HS-27A (cell line): ENCODE data around the gene AGPAT3.

Experiments used
- DNase-seq: peaks from one replicate; pipeline ENCODE4 v3.0.0-alpha.2; 2012; ENCODE audit warnings: low read depth, missing footprints

Gene AGPAT3

GRCh38 chr21:43937891-43938309, 72.9 kb downstream of the AGPAT3 start:
- no peak for DNase-seq

- no peak for DNase-seq
These were observed 73.9 kb downstream of the AGPAT3 start for GRCh38 chr21:43938751-43939442.

- DNase-seq = no peak
These were observed 74.7 kb downstream of the AGPAT3 start for GRCh38 chr21:43939443-43940328.

GRCh38 chr21:43940329-43941050, 75.5 kb downstream of the AGPAT3 start:
- DNase-seq = no peak

GRCh38 chr21:43942201-43942600, 77.2 kb downstream of the AGPAT3 start:
- no peak for DNase-seq

- no peak for DNase-seq
These were observed 77.6 kb downstream of the AGPAT3 start for GRCh38 chr21:43942621-43943020.

- DNase-seq = no peak
These were observed 78.6 kb downstream of the AGPAT3 start for GRCh38 chr21:43943512-43944077.

- DNase-seq = no peak
These were observed 79.1 kb downstream of the AGPAT3 start for GRCh38 chr21:43944078-43944633.

GRCh38 chr21:43944757-43945156, 79.7 kb downstream of the AGPAT3 start:
- no peak for DNase-seq

GRCh38 chr21:43948740-43949498, 83.9 kb downstream of the AGPAT3 start:
- DNase-seq = no peak

- DNase-seq = no peak
These were observed 84.6 kb downstream of the AGPAT3 start for GRCh38 chr21:43949499-43950208.

- DNase-seq = no peak
These were observed 85.5 kb downstream of the AGPAT3 start for GRCh38 chr21:43950481-43950880.

GRCh38 chr21:43950936-43951335, 85.9 kb downstream of the AGPAT3 start:
- DNase-seq = no peak

- DNase-seq = no peak
These were observed 87.1 kb downstream of the AGPAT3 start for GRCh38 chr21:43951911-43952703.

- DNase-seq = no peak
These were observed 88.0 kb downstream of the AGPAT3 start for GRCh38 chr21:43953021-43953420.

GRCh38 chr21:43954042-43954441, 89.0 kb downstream of the AGPAT3 start:
- no peak for DNase-seq

- DNase-seq = no peak
These were observed 89.9 kb downstream of the AGPAT3 start for GRCh38 chr21:43954896-43955295.

- DNase-seq = no peak
These were observed 91.1 kb downstream of the AGPAT3 start for GRCh38 chr21:43956019-43956669.

- no peak for DNase-seq
These were observed 91.6 kb downstream of the AGPAT3 start for GRCh38 chr21:43956670-43957035.
